SK-N-SH treated with all-trans-retinoic acid at 6 μM for 48 hours (cell line): ENCODE results near the gene ARHGAP10.

Experiments
- ARNTL ChIP-seq: fragments of 450-650 bp; formaldehyde crosslinking; IDR thresholded peaks from 2 replicates; pipeline ENCODE4 v1.5.0; 2020; ENCODE audit warnings: low read depth, mild to moderate bottlenecking, moderate library complexity, borderline replicate concordance
- CREB5 ChIP-seq: fragments of 250-450 bp; sonication (Bioruptor Pico); IDR thresholded peaks from 2 replicates; pipeline ENCODE4 v1.5.1; 2020; ENCODE audit warnings: low read depth, mild to moderate bottlenecking, moderate library complexity
- PATZ1 ChIP-seq: fragments of 250-450 bp; sonication (Bioruptor Pico); IDR thresholded peaks from 2 replicates; pipeline ENCODE4 v1.8.0; 2020; ENCODE audit warnings: mild to moderate bottlenecking, moderate library complexity, borderline replicate concordance
- ZC3H10 ChIP-seq: fragments of 250-450 bp; sonication (Bioruptor Pico); IDR thresholded peaks from 2 replicates; pipeline ENCODE4 v1.5.1; 2021; ENCODE audit warnings: mild to moderate bottlenecking, moderate library complexity

GRCh38 chr4:148069895-148070178 lies 337.9 kb downstream of the ARHGAP10 start:
- TF ChIP-seq CREB5 (CRISPR knock-in tag) (no peak), PATZ1 (no peak), ARNTL (CRISPR knock-in tag) (no peak), ZC3H10 (no peak)
